Panc1 (cell line): ENCODE measurements around the gene ISM1. TPM values are rescaled to one million over a fixed set of nuclear protein-coding genes. Genes with fewer than 3 reads are reported as not detected.

Experiments
- ATAC-seq: fragments of 200-7000 bp; cut with Tn5 transposase; 2 replicates; pipeline ENCODE4 v1.9.1; 2020; ENCODE audit warnings: mild to moderate bottlenecking, moderate library complexity
- BruUV-seq: library from RNA; stranded (reverse); fragments of 400-500 nt; replicated peaks from 2 replicates; lab custom pipeline; 2021; lab: Mats Ljungman, UMichigan
- CTCF ChIA-PET: fragments of 300-600 bp; sonication (Branson Sonifier 250); formaldehyde crosslinking; loops from one replicate; lab custom pipeline; 2022; ENCODE audit warnings: antibody characterized with exemption; lab: Charles Lee
- POLR2A ChIA-PET: fragments of 300-600 bp; sonication (Branson Sonifier 250); formaldehyde crosslinking; loops from one replicate; lab custom pipeline; 2022; ENCODE audit warnings: antibody characterized with exemption; lab: Charles Lee
- DNase-seq: peaks from one replicate; pipeline ENCODE4 v3.0.0-alpha.2; 2010; ENCODE audit warnings: low read depth, low spot score
- H3K27ac ChIP-seq: 2 replicates; pipeline ENCODE4 v1.5.1; 2011; ENCODE audit warnings: mild to moderate bottlenecking, low read length, inconsistent platforms
- H3K27me3 ChIP-seq: fragments of 200-500 bp; sonication (Bioruptor generic); 2 replicates; pipeline ENCODE4 v1.6.0; 2014; ENCODE audit warnings: low read length, inconsistent platforms; ENCODE audit not compliant: control insufficient read depth, insufficient read depth
- H3K36me3 ChIP-seq: fragments of 200-500 bp; sonication (Bioruptor generic); 2 replicates; pipeline ENCODE4 v1.5.1; 2014; ENCODE audit warnings: inconsistent platforms, mild to moderate bottlenecking, low read length, moderate library complexity; ENCODE audit not compliant: control insufficient read depth, insufficient read depth
- H3K4me1 ChIP-seq: 2 replicates; pipeline ENCODE4 v1.5.1; 2011; ENCODE audit warnings: inconsistent platforms, mild to moderate bottlenecking, low read length, moderate library complexity; ENCODE audit not compliant: control insufficient read depth, insufficient read depth
- H3K4me3 ChIP-seq, 2 experiments: 2 replicates each; pipeline ENCODE4 v1.5.1; 2011 to 2012; ENCODE audit warnings: low read depth in 2 of 2, low read length in 2 of 2, mild to moderate bottlenecking in 2 of 2, inconsistent platforms in 1 of 2, moderate library complexity in 1 of 2
- H3K9me3 ChIP-seq: fragments of 200-500 bp; sonication (Bioruptor generic); 2 replicates; pipeline ENCODE4 v1.5.1; 2014; ENCODE audit warnings: low read depth, mild to moderate bottlenecking, inconsistent platforms, low read length, moderate library complexity; ENCODE audit not compliant: control insufficient read depth, insufficient read depth
- POLR2AphosphoS5 ChIP-seq: IDR thresholded peaks from 2 replicates; pipeline ENCODE4 v1.6.1; 2012; ENCODE audit warnings: mild to moderate bottlenecking, low read depth, low read length, moderate library complexity
- SIN3A ChIP-seq: IDR thresholded peaks from 2 replicates; pipeline ENCODE4 v1.6.1; 2012; ENCODE audit warnings: low read depth, mild to moderate bottlenecking, low read length, moderate library complexity, borderline replicate concordance; ENCODE audit not compliant: insufficient read depth
- TCF7L2 ChIP-seq: IDR thresholded peaks from 2 replicates; pipeline ENCODE4 v1.6.1; 2011; ENCODE audit warnings: mild to moderate bottlenecking, low read depth, low read length, inconsistent platforms
- in situ Hi-C: cut with HindIII; loops from 2 replicates; pipeline ENCODE4 v1.10.0; 2016; ENCODE audit warnings: low sequenced_read_pairs, low pct_unique_long_range_greater_than_20kb
- intact Hi-C: fragments of 100-400 bp; cut with micrococcal nuclease; formaldehyde crosslinking; loops from one replicate; pipeline ENCODE4 v1.10.0; 2022; ENCODE audit not compliant: unreplicated experiment
- total RNA-seq: library from RNA; stranded (reverse); gene quantifications from one replicate; pipeline ENCODE4 v1.2.1, GENCODE V29; 2021; ENCODE audit not compliant: unreplicated experiment
- TF ChIP-seq, protein P1 (sequence below): fragments of 450-650 bp; IDR thresholded peaks from 2 replicates; pipeline ENCODE4 v1.5.1; 2017; ENCODE audit warnings: mild to moderate bottlenecking
- TF ChIP-seq, protein P2 (sequence below), 2 experiments: IDR thresholded peaks; 2 replicates each; pipeline ENCODE4 v1.6.1; 2011 to 2012; ENCODE audit warnings: low read depth in 2 of 2, control low read depth in 1 of 2, low read length in 1 of 2, mild to moderate bottlenecking in 1 of 2, moderate library complexity in 1 of 2; ENCODE audit not compliant: insufficient read depth in 1 of 2

Gene ISM1
- total RNA-seq, 1 experiment from 2014 or later = not detected

GRCh38 chr20:13263451-13263850 lies 42.4 kb downstream of the ISM1 start:
- in situ Hi-C loops (no loop called here), intact Hi-C loops (loop anchor here (10.0 kb wide), 1 partner anchor 149 kb away; no protein-coding TSS in a partner anchor)
- H3K27ac ChIP-seq = no peak overlapping the region
- no peak for ATAC-seq
- H3K27me3 ChIP-seq = 0 out of 2 replicates have a peak, but pooled peaks cover 2% of the 10 kb centered on the region
- CTCF ChIA-PET = no interaction called here
- TF ChIP-seq POLR2AphosphoS5 (no peak), SIN3A (no peak), TCF7L2 (no peak)
- TF ChIP-seq, protein P1, sequence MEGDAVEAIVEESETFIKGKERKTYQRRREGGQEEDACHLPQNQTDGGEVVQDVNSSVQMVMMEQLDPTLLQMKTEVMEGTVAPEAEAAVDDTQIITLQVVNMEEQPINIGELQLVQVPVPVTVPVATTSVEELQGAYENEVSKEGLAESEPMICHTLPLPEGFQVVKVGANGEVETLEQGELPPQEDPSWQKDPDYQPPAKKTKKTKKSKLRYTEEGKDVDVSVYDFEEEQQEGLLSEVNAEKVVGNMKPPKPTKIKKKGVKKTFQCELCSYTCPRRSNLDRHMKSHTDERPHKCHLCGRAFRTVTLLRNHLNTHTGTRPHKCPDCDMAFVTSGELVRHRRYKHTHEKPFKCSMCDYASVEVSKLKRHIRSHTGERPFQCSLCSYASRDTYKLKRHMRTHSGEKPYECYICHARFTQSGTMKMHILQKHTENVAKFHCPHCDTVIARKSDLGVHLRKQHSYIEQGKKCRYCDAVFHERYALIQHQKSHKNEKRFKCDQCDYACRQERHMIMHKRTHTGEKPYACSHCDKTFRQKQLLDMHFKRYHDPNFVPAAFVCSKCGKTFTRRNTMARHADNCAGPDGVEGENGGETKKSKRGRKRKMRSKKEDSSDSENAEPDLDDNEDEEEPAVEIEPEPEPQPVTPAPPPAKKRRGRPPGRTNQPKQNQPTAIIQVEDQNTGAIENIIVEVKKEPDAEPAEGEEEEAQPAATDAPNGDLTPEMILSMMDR = no peak
- TF ChIP-seq, protein P2, sequence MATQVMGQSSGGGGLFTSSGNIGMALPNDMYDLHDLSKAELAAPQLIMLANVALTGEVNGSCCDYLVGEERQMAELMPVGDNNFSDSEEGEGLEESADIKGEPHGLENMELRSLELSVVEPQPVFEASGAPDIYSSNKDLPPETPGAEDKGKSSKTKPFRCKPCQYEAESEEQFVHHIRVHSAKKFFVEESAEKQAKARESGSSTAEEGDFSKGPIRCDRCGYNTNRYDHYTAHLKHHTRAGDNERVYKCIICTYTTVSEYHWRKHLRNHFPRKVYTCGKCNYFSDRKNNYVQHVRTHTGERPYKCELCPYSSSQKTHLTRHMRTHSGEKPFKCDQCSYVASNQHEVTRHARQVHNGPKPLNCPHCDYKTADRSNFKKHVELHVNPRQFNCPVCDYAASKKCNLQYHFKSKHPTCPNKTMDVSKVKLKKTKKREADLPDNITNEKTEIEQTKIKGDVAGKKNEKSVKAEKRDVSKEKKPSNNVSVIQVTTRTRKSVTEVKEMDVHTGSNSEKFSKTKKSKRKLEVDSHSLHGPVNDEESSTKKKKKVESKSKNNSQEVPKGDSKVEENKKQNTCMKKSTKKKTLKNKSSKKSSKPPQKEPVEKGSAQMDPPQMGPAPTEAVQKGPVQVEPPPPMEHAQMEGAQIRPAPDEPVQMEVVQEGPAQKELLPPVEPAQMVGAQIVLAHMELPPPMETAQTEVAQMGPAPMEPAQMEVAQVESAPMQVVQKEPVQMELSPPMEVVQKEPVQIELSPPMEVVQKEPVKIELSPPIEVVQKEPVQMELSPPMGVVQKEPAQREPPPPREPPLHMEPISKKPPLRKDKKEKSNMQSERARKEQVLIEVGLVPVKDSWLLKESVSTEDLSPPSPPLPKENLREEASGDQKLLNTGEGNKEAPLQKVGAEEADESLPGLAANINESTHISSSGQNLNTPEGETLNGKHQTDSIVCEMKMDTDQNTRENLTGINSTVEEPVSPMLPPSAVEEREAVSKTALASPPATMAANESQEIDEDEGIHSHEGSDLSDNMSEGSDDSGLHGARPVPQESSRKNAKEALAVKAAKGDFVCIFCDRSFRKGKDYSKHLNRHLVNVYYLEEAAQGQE (IDR thresholded peaks at IDR 0.05; ENCODE audit: insufficient read depth in 1 of 2, low read depth in 2 of 2, low read length in 1 of 2) = no peak
- no peaks in the 10 kb centered on the region for H3K9me3 ChIP-seq
- no peak overlapping the region for H3K4me3 ChIP-seq
- POLR2A ChIA-PET = no interaction called here
- BruUV-seq = no TSS peak
- no peaks in the 10 kb centered on the region for H3K4me1 ChIP-seq
- H3K36me3 ChIP-seq = no peaks in the 10 kb centered on the region
- DNase-seq = no peak

DNA sequence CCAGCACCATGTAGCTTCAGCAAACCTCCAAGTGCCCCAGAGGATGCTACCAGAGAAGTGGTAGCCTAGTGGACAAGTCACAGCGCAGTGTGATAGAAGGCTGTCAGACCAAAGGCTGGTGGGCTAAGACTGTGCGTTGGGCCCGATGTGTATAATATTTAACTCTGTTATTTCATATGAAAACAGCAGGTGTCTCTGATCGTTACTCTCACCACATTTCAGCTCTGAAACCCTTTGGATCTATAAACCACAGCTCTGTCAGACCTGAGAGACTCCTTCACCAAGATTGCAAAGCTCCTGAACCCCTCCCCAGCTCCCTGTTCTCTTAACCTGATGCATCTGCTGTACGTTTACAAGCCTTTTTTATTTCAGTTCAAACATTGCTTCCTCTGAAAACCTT lies 43.8 kb downstream of the ISM1 start:
- intact Hi-C loops = loop anchor here (10.0 kb wide), 1 partner anchor 150 kb away; no protein-coding TSS in a partner anchor

More for the DNA sequence above, 43.8 kb downstream of the ISM1 start:
- H3K4me1 ChIP-seq = no peaks in the 10 kb centered on the region
- in situ Hi-C loops = no loop called here
- ChIA-PET CTCF (interaction anchor here (0.7 kb wide), 1 partner anchor 169 kb away, joined by 5 read pairs; no protein-coding TSS in a partner anchor), POLR2A (no interaction called here)
- 0 out of 2 replicates have a peak, but pooled peaks cover 2% of the 10 kb centered on the region for H3K27me3 ChIP-seq
- no peak overlapping the region for H3K4me3 ChIP-seq
- no peaks in the 10 kb centered on the region for H3K36me3 ChIP-seq
- no peaks in the 10 kb centered on the region for H3K9me3 ChIP-seq
- no peak overlapping the region for H3K27ac ChIP-seq
- TF ChIP-seq, protein P1 = no peak
- TF ChIP-seq POLR2AphosphoS5 (no peak), SIN3A (no peak), TCF7L2 (no peak)
- TF ChIP-seq, protein P2 (IDR thresholded peaks at IDR 0.05; ENCODE audit: insufficient read depth in 1 of 2, low read depth in 2 of 2, low read length in 1 of 2) = no peak
- ATAC-seq = no peak
- BruUV-seq = no TSS peak
- no peak for DNase-seq
